Fibroblast of villous mesenchyme (primary cell): ENCODE data around the gene TRPC6. TPM values are rescaled to one million over a fixed set of nuclear protein-coding genes. Genes with fewer than 3 reads are reported as not detected.

Experiments
- DNase-seq: peaks from one replicate; pipeline ENCODE4 v3.0.0-alpha.2; 2010; ENCODE audit warnings: low read depth
- H3K4me3 ChIP-seq: 2 replicates; pipeline ENCODE4 v1.5.1; 2011; ENCODE audit warnings: low read depth, mild to moderate bottlenecking, low read length
- total RNA-seq: library from RNA; depleted of rRNA; stranded (reverse); fragments of >200 nt; gene quantifications from 2 replicates; pipeline ENCODE4 v1.2.3, GENCODE V29; 2012
- TF ChIP-seq, protein P1 (sequence below): IDR thresholded peaks from 2 replicates; pipeline ENCODE4 v1.5.1; 2012; ENCODE audit warnings: low read depth, mild to moderate bottlenecking, low read length; ENCODE audit not compliant: insufficient read depth

TRPC6 gene
- total RNA-seq, 1 donor: 35.8 TPM

DNA sequence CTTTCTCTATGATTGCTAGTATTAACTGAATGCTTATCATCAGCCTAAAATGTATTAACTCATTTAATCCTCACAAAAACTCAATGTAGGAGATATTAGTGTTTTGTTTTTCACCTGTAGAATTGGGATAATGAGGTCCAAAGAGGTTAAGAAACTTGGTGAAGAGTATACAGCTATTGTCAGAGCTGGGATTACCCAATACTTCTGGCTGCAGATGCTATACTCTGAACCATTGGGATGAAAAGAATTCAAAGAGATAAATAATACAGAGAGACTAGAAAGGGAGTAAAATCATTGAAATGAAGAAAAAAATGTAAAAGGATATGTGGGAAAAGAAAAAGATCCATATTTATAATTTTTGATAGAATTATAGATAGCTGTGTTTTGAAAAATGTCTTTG, 137.1 kb downstream of the TRPC6 start:
- TF ChIP-seq, protein P1, sequence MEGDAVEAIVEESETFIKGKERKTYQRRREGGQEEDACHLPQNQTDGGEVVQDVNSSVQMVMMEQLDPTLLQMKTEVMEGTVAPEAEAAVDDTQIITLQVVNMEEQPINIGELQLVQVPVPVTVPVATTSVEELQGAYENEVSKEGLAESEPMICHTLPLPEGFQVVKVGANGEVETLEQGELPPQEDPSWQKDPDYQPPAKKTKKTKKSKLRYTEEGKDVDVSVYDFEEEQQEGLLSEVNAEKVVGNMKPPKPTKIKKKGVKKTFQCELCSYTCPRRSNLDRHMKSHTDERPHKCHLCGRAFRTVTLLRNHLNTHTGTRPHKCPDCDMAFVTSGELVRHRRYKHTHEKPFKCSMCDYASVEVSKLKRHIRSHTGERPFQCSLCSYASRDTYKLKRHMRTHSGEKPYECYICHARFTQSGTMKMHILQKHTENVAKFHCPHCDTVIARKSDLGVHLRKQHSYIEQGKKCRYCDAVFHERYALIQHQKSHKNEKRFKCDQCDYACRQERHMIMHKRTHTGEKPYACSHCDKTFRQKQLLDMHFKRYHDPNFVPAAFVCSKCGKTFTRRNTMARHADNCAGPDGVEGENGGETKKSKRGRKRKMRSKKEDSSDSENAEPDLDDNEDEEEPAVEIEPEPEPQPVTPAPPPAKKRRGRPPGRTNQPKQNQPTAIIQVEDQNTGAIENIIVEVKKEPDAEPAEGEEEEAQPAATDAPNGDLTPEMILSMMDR: no peak
- H3K4me3 ChIP-seq: no peak overlapping the region
- no peak for DNase-seq

DNA sequence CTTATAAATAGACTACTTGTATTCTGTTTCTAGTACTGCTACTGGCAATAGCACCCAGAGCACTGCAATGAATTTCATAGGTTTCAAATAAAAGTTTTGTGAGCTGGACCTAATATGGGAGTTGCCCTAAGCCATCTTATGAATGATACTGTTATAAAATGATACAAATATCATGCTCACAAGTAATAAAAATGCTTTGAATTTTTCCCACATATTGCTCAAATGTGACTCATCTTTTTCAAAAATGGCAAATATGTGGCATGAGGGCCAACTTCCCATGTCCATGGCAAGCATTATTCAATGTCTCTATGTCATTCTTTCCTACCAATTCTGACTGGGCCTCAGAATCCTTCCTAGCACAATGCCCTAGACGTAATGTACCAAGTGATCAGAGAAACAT, 137.6 kb downstream of the TRPC6 start:
- no peak overlapping the region for H3K4me3 ChIP-seq
- TF ChIP-seq, protein P1: no peak
- DNase-seq: no peak

DNA sequence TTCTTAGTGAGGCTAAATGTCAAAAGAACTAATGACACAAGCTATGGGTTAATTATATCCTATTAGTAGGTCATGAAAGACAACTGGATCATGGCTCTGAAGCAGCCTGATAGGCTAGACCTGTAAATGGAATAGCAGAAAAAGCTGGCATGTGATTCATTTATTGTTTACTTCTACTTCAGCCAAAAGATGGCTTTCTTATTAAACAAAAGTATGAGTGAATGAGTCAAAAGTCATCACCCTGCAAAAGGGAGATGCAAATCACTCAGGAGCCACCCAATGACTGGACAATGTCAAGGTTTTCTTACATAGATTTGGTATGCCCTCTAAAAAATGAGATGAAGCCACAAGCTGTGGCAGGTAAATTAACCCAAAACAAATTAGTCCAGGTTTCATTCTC, 138.0 kb downstream of the TRPC6 start:
- TF ChIP-seq, protein P1: no peak
- H3K4me3 ChIP-seq: no peak overlapping the region
- no peak for DNase-seq

- no peak overlapping the region for H3K4me3 ChIP-seq
- TF ChIP-seq, protein P1: no peak
- DNase-seq: no peak
These were observed 139.0 kb downstream of the TRPC6 start for GRCh38 chr11:101444851-101445250.

- DNase-seq: no peak
These were observed 139.6 kb downstream of the TRPC6 start for GRCh38 chr11:101444164-101444563.

DNA sequence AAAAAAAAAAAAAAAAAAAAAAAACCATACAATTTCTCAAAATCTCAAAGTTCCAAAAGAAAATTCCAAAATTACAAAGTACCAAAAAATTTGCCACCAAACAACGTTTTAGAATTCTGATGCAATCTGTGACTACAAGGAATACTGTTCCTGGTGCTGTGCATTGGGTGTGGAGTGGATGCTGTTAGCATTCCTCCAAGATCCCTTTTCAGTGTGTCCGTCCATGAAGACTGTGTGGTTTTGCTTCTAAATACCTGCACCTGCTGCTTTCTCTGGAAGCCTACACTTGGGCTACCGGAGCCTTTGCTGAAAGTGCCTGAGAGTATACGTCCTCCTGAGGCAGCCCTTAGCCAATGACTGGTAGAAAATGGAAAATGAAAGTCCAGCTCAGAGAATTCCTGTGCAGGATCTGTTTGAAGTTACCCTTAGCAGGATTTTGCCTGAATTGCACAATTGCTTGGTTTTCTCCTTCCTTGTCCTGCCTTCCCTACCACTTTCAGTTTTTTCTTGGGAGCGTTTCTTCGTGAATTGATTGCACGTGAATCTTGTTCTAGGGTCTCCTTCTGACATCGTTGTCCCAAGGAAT, 140.8 kb downstream of the TRPC6 start:
- DNase-seq: no peak
- H3K4me3 ChIP-seq: no peak overlapping the region
- TF ChIP-seq, protein P1: no peak

More at GRCh38 chr11:101444164-101444563, 139.6 kb downstream of the TRPC6 start:
- no peak overlapping the region for H3K4me3 ChIP-seq
- TF ChIP-seq, protein P1: no peak

DNA sequence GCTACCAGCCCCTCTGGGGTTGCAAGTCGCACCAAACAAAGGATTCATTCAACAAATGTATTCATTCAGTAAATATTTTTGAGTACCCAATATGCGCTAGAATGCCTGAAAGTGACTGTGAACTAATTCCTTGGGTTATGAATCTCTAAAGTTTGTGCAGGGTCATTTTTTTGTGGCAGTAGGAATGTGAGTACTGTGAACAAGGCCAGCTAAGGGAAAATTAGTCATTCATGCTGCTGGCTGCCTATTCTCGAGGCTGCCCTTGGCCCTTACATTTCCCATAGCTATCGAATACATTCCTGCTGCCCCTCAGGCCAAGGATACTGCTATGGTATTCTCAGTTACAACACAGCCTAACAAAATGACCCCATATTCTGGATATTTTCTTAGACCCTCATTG, 141.6 kb downstream of the TRPC6 start:
- no peak overlapping the region for H3K4me3 ChIP-seq
- no peak for DNase-seq
- TF ChIP-seq, protein P1: no peak
